Activated naive CD4-positive, alpha-beta T cell treated with Interleukin-2 at 50 U/mL for 16 hours (primary cell): Measurements from ENCODE around the gene COL26A1.

Source experiments
- DNase-seq: peaks from one replicate; pipeline ENCODE4 v3.0.0-alpha.2; 2020

COL26A1 gene

GRCh38 chr7:101537205-101537604 is 174.5 kb downstream of the COL26A1 start:
- DNase-seq, result no peak

GRCh38 chr7:101537935-101538595 is 175.4 kb downstream of the COL26A1 start:
- no peak for DNase-seq

- DNase-seq, result peak; percentile 53
Measured at GRCh38 chr7:101538596-101539459, 176.2 kb downstream of the COL26A1 start.

DNA sequence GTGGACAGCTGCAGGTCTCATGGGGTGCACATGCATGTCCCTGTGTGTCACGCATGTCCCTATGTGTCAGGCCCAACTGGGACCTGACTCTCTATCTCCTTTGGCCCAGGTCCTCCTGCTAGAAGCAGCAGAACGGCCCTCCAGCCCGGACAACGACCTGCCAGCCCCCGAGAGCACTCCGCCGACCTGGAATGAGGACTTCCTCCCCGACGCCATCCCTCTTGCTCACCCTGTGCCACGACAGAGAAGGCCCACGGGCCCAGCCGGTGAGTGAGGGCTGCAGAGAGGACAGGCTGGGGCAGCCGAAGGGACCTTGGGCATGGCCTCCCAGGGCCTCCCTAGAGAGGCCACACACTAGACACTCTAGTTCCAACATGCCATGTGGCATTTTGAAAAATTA is 177.1 kb downstream of the COL26A1 start:
- no peak for DNase-seq

- peak; percentile 74 for DNase-seq
Measured at GRCh38 chr7:101542527-101543241, 180.0 kb downstream of the COL26A1 start.

DNA sequence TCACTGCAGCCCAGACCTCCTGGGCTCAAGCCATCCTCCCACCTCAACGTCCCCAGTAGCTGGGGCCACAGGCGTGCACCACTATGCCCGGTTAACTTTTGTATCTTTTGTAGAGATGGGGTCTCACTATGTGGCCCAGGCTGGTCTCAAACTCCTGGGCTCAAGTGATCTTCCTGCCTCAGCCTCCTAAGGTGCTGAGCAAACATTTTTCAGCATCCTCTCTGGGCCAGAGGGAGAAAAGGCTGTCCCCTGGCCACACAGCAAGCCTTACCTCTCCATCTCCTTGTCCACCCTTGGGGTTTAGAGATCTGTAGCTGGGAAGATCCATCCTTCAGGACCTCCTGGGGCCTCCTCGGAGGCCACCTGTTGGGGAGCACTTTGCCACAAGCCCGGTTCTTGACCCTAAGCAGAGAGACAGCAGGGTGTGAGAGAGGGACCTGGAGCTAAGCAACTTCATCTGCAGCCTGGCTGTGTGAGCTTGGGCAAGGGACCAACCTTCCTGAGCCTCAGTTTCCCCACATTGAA is 180.6 kb downstream of the COL26A1 start:
- no peak for DNase-seq

- DNase-seq, result no peak
Measured at GRCh38 chr7:101543846-101544245, 181.2 kb downstream of the COL26A1 start.

GRCh38 chr7:101545441-101546190 is 182.9 kb downstream of the COL26A1 start:
- DNase-seq, result no peak

- DNase-seq, result no peak
Measured at GRCh38 chr7:101546308-101546936, 183.7 kb downstream of the COL26A1 start.

DNA sequence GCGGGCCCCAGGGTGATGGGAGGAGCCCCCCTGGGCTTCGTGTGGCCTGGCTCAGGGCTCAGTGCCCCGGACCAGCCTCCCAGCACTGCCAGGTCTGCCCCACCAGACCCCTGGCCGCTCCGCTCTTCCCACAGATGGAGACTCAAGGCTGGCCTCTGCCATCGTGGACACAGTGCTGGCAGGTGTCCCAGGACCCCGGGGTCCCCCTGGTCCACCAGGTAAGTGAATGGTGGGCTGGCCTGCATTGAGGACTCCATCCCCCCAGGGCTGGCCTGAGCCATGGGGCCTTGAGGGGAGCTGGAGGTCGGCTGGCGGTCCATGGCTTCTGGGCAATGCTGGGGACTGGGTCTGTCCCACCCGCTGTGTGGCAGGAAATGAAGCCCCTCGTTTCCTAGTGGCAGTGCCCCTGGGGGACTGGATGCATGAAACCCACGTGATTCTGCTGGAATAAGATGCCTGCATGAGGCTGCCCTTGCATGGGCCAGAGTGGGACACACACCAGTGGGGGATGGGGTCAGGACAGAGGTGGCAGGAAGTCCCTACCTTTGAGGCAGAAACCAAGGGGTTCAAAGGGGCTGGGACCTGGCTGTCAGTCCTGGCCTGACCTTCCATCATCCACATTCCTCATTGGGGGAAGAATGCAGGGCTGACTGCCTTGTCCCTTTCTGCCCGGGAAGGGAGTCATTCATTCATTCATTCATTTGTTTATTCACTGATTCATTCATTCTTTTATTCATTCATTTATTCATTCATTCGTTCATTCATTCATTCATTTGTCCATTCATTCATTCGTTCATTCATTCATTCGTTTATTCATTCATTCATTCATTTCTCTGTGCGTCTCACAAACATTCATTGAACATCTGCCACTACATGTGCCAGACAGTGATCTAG is 184.6 kb downstream of the COL26A1 start:
- DNase-seq, result no peak

- DNase-seq, result no peak
Measured at GRCh38 chr7:101547916-101548661, 185.4 kb downstream of the COL26A1 start.

DNA sequence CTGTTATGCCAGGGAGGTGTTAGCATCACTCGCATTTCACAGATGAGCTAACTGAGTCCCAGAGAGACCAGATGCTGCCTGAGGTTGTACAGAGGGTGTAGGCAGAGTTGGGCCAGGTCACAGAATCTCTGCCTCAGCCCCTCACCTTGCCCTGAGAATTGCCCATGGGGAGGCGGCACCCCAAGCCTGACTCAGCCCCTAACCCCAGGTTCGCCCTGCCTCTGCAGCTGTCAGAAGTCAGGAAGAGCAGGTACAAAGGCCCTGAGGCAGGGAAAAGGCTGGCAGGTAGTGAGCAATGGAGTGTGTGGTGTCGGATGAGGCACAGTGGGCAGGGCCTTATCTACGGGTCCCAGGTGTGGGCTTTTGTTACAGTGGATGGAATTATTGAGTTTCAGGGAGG is 187.1 kb downstream of the COL26A1 start:
- no peak for DNase-seq

GRCh38 chr7:101550641-101551541 is 188.2 kb downstream of the COL26A1 start:
- no peak for DNase-seq

DNA sequence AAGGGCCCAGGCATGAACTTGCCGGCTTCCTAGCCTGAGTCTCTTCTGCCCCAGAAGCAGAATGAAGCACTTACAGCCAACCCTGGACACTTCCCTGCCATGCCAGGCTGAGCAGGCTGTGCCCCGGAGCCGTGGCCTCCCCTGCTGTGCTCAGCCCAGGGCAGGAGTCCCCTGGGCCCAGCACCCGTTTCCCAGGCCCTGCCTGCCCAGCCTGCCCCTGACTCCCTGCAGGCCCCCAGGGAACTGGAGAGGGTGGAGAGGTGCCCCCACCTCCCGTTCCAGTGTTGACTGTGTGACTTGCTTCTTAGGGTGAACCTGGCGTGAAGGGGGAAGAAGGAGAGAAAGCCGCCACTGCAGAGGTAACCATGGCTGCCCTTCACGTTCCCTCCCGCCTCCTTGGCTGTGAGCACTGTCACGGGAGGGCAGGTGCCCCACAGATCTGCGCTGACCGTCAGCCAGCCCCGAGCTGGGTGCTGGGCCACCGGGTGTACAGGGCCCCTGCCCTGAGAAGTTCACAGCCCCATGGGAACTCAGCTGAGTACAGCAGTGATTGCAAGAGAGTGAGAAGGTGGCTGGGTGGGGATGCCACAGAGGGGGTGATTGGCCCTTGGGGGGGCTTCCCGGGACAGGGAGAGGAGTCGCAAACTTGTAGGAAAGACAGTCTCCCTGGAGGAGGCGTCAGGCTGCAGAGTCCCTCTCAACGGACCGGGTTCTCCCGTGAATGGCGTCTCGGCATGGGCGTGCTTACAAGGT is 190.5 kb downstream of the COL26A1 start:
- no peak for DNase-seq

DNA sequence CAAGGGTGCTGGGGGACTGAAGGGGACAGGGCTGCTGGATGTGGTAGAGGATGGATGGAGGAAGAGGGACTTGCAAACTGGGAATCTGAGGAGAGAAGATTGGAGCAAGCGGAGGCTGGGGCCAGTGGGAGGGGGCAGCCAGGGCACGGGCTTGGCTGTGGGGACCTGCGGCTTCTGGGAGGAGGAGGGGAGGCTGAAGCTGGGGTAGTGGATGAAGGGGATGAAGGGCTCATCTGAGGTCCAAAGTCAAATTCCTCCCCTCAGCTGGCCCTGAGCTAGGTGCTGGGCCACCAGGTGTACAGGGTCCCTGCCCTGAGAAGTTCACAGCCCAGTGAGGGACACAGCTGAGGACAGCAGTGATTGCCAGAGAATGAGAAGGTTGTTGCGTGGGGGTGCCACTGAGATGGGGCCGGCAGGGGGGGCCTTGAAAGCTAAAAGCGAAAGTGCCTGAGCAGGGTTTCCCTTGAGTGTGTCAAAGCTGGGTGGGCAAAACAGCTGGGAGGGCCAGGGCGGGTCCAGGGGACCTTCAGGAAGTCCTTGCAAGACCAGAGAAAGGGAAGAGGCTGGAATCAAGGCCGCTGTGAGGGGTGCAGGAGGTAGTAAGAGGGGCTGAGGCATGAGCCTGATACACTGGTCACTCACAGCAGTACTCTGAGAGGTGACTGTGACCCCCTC is 191.2 kb downstream of the COL26A1 start:
- no peak for DNase-seq

DNA sequence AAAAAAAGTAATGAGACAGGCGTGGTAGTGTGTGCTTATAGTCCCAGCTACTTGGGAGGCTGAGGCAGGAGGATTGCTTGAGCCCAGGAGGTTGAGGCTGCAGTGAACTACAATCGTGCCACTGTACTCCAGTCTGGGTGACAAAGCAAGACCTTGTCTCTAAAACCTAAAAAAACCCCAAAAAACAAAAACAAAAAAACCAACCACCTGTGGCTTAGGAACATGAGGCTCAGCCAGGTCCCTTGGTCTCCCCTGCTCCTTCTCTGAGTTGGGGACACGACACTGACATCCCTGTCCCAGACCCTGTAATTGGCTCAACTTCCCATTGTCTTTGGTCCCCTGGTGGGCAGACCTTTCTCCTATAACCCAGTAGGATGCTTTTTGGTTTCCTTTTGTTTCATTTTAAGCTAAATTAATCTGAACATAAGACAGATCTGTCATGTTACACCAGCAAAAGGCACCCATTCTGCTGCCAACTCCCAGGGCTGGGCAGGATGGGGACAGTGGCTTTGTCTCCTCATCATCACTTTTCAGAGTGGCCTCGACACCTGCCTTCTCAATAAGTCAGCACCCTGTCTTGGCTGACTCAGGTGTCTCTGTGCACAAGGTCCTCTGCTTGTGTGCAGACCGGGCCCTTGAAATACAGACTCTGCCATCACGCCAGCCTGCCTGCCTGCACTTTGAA is 192.1 kb downstream of the COL26A1 start:
- no peak for DNase-seq

DNA sequence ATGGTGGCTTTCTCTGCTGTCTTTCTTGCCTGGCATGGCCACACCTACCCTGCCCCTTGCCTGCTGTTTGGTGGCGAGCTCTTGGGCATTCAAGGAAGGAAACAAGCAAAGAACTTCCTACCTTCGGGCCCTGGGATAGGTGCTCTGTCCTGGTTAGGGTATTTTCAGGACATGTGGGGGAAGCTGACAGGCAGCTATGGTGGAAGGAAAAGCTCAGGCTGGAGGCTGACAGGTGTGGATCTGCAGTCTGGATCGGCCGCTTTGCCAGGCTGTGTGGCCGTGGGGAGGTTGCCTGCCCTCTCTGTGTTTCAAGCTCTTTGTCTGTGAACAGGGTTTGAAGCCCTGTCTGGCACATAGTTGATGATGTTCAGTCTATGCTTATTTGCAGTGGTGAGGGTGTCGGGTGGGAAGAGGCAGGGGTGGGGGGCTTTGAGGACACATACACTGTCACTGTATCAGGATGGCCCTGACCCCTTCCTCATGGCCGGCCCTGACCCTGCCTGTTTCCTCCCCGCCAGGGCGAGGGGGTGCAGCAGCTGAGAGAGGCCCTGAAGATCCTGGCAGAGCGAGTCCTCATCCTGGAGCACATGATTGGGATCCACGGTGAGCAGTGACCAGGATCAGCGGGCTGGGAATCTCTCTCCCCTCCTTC is 192.7 kb downstream of the COL26A1 start:
- DNase-seq, result no peak
